Mesendoderm (in vitro differentiated cells): ENCODE measurements around the gene METTL2B.
"Not testable (repeated sequence)": the region's sequence is repeated elsewhere in the genome, so short reads cannot be mapped to it uniquely, and the experiment has no call there.

Source experiments
- DNase-seq: peaks from one replicate; pipeline ENCODE4 v3.0.0; 2013
- H2AK5ac ChIP-seq: 2 replicates; pipeline ENCODE4 v1.6.1; 2013; ENCODE audit warnings: low read length, inconsistent platforms
- H2BK120ac ChIP-seq: 2 replicates; pipeline ENCODE4 v1.6.1; 2013; ENCODE audit warnings: low read depth, mild to moderate bottlenecking, low read length, moderate library complexity, mixed read lengths
- H2BK15ac ChIP-seq: replicated peaks from 2 replicates; pipeline ENCODE4 v1.6.1; 2013; ENCODE audit warnings: low read depth, mild to moderate bottlenecking, moderate library complexity
- H2BK5ac ChIP-seq: 2 replicates; pipeline ENCODE4 v1.6.1; 2013; ENCODE audit warnings: low read length, inconsistent platforms
- H3K18ac ChIP-seq: 2 replicates; pipeline ENCODE4 v1.6.1; 2013; ENCODE audit warnings: mild to moderate bottlenecking, low read length, mixed read lengths
- H3K23ac ChIP-seq: one replicate; pipeline ENCODE4 v1.6.1; 2013; ENCODE audit warnings: low read length
- H3K27ac ChIP-seq: 2 replicates; pipeline ENCODE4 v1.5.1; 2013; ENCODE audit warnings: low read depth, mild to moderate bottlenecking, inconsistent platforms, low read length, moderate library complexity
- H3K27me3 ChIP-seq: 2 replicates; pipeline ENCODE4 v1.6.1; 2013; ENCODE audit warnings: low read length, control low read depth, mild to moderate bottlenecking, inconsistent platforms; ENCODE audit not compliant: insufficient read depth, poor library complexity
- H3K36me3 ChIP-seq: 2 replicates; pipeline ENCODE4 v1.6.1; 2013; ENCODE audit warnings: low read length, inconsistent platforms; ENCODE audit not compliant: control insufficient read depth, insufficient read depth
- H3K4ac ChIP-seq: one replicate; pipeline ENCODE4 v1.6.1; 2013; ENCODE audit warnings: low read depth, mild to moderate bottlenecking, low read length, moderate library complexity
- H3K4me1 ChIP-seq: 2 replicates; pipeline ENCODE4 v1.6.1; 2013; ENCODE audit warnings: low read depth, low read length, inconsistent platforms; ENCODE audit not compliant: control insufficient read depth
- H3K4me2 ChIP-seq: 2 replicates; pipeline ENCODE4 v1.6.1; 2013; ENCODE audit warnings: low read length
- H3K4me3 ChIP-seq: 2 replicates; pipeline ENCODE4 v1.5.1; 2013; ENCODE audit warnings: mild to moderate bottlenecking, low read length
- H3K56ac ChIP-seq: one replicate; pipeline ENCODE4 v1.6.1; 2013; ENCODE audit warnings: low read length
- H3K79me1 ChIP-seq: 2 replicates; pipeline ENCODE4 v1.6.1; 2013; ENCODE audit warnings: low read length, inconsistent platforms
- H3K79me2 ChIP-seq: 2 replicates; pipeline ENCODE4 v1.6.1; 2013; ENCODE audit warnings: mild to moderate bottlenecking, low read length; ENCODE audit not compliant: control insufficient read depth, insufficient read depth
- H3K9ac ChIP-seq: 2 replicates; pipeline ENCODE4 v1.6.1; 2013; ENCODE audit warnings: low read length, inconsistent platforms
- H4K5ac ChIP-seq: one replicate; pipeline ENCODE4 v1.6.1; 2013; ENCODE audit warnings: low read length
- H4K8ac ChIP-seq: one replicate; pipeline ENCODE4 v1.6.1; 2013; ENCODE audit warnings: low read depth, mild to moderate bottlenecking, control low read depth, low read length, moderate library complexity
- WGBS: extraction: QIAGEN DNeasy Blood & Tissue Kit; methylation state at CpG from one replicate; pipeline ENCODE4 v1.1.7; 2013; ENCODE audit warnings: low lambda C conversion rate, missing lambda C conversion rate; ENCODE audit not compliant: insufficient coverage; ENCODE audit errors: extremely low coverage; 5-methylcytosine and 5-hydroxymethylcytosine counted together

Gene METTL2B

GRCh38 chr7:128531105-128531954 is 54.8 kb downstream of the METTL2B start:
- not testable (repeated sequence) for H3K4me2 ChIP-seq, H3K27me3 ChIP-seq, H3K23ac ChIP-seq, H3K27ac ChIP-seq, H4K5ac ChIP-seq, H2BK5ac ChIP-seq, H3K36me3 ChIP-seq, H2AK5ac ChIP-seq, H3K79me1 ChIP-seq, H2BK15ac ChIP-seq, H3K4me1 ChIP-seq
- no CpG with 5 or more reads among the region's 92 CpGs for WGBS
- H4K8ac ChIP-seq, result peak overlapping the region; percentile 99
- H3K4ac ChIP-seq, result peak overlapping the region; percentile 99
- H3K56ac ChIP-seq, result peak overlapping the region; percentile 85
- peaks cover 14% of the 10 kb centered on the region for H3K79me2 ChIP-seq
- DNase-seq, result peak; percentile 84
- peak overlapping the region; percentile 73 for H2BK120ac ChIP-seq
- peak overlapping the region; percentile 83 for H3K9ac ChIP-seq
- H3K18ac ChIP-seq, result peak overlapping the region; percentile 99
- peak overlapping the region; percentile 44 for H3K4me3 ChIP-seq

- peak overlapping the region; percentile 54 for H3K4me2 ChIP-seq
- not testable (repeated sequence) for H4K8ac ChIP-seq, H3K79me1 ChIP-seq, H4K5ac ChIP-seq, H2BK5ac ChIP-seq, H2BK120ac ChIP-seq, H3K4me1 ChIP-seq, H3K36me3 ChIP-seq, H3K27me3 ChIP-seq, H2BK15ac ChIP-seq, H2AK5ac ChIP-seq
- peak overlapping the region; percentile 99 for H3K18ac ChIP-seq
- H3K9ac ChIP-seq, result peak overlapping the region; percentile 83
- WGBS, result no CpG with 5 or more reads among the region's 35 CpGs
- H3K4ac ChIP-seq, result peak overlapping the region; percentile 99
- peak overlapping the region; percentile 68 for H3K4me3 ChIP-seq
- peak overlapping the region; percentile 85 for H3K56ac ChIP-seq
- H3K27ac ChIP-seq, result peak overlapping the region; percentile 57
- peak overlapping the region; percentile 80 for H3K23ac ChIP-seq
- DNase-seq, result peak; percentile 62
- peaks cover 14% of the 10 kb centered on the region for H3K79me2 ChIP-seq
These were observed 55.5 kb downstream of the METTL2B start for GRCh38 chr7:128531955-128532478.

GRCh38 chr7:128532956-128533355 is 56.4 kb downstream of the METTL2B start:
- H2BK5ac ChIP-seq, H2BK120ac ChIP-seq, H4K8ac ChIP-seq, DNase-seq, H4K5ac ChIP-seq, H3K36me3 ChIP-seq, H3K4me2 ChIP-seq, H3K4ac ChIP-seq, H3K18ac ChIP-seq, H3K4me1 ChIP-seq, H2BK15ac ChIP-seq, H3K56ac ChIP-seq, H3K4me3 ChIP-seq, H3K23ac ChIP-seq, H3K27ac ChIP-seq, H3K79me1 ChIP-seq, H3K27me3 ChIP-seq, H2AK5ac ChIP-seq: not testable (repeated sequence)
- WGBS, result no CpG with 5 or more reads among the region's 1 CpG
- Histone ChIP-seq H3K79me2 (peaks cover 14% of the 10 kb centered on the region), H3K9ac (peak overlapping the region; percentile 57)

GRCh38 chr7:128537410-128537809 is 60.9 kb downstream of the METTL2B start:
- H2BK15ac ChIP-seq, H3K4ac ChIP-seq, H4K5ac ChIP-seq, H3K23ac ChIP-seq, H3K27me3 ChIP-seq, H2BK120ac ChIP-seq, H3K36me3 ChIP-seq, H3K4me3 ChIP-seq, H3K4me1 ChIP-seq, H3K18ac ChIP-seq, H3K79me1 ChIP-seq, H4K8ac ChIP-seq, H3K4me2 ChIP-seq, H2AK5ac ChIP-seq, DNase-seq, H3K9ac ChIP-seq, H2BK5ac ChIP-seq, H3K56ac ChIP-seq, H3K27ac ChIP-seq: not testable (repeated sequence)
- no CpG with 5 or more reads among the region's 7 CpGs for WGBS
- peaks cover 13% of the 10 kb centered on the region for H3K79me2 ChIP-seq

- not testable (repeated sequence) for H3K27me3 ChIP-seq, H3K4me2 ChIP-seq, H3K79me1 ChIP-seq, H3K4me3 ChIP-seq, DNase-seq, H3K56ac ChIP-seq, H3K23ac ChIP-seq, H3K79me2 ChIP-seq, H3K36me3 ChIP-seq, H3K4me1 ChIP-seq, H2AK5ac ChIP-seq, H3K4ac ChIP-seq, H4K8ac ChIP-seq, H3K9ac ChIP-seq, H4K5ac ChIP-seq, H2BK5ac ChIP-seq, H3K27ac ChIP-seq, H2BK120ac ChIP-seq, H2BK15ac ChIP-seq, H3K18ac ChIP-seq
- no CpG with 5 or more reads among the region's 2 CpGs for WGBS
These were observed 66.0 kb downstream of the METTL2B start for GRCh38 chr7:128542530-128542929.
